Mucosa of rectum (tissue), 2 donors: Measurements from ENCODE around the gene SRSF9.

Source experiments
- H3K27ac ChIP-seq, 2 donors: one replicate each; pipeline ENCODE4 v1.7.0; 2013; ENCODE audit warnings: inconsistent platforms in 2 of 2, low read depth in 2 of 2, low read length in 2 of 2
- H3K27me3 ChIP-seq, 2 donors: one replicate each; pipeline ENCODE4 v1.7.0; 2013; ENCODE audit warnings: low read length in 2 of 2; ENCODE audit not compliant: control insufficient read depth in 2 of 2, insufficient read depth in 2 of 2
- H3K36me3 ChIP-seq, 2 donors: one replicate each; pipeline ENCODE4 v1.7.0; 2013; ENCODE audit warnings: low read length in 2 of 2; ENCODE audit not compliant: control insufficient read depth in 2 of 2, insufficient read depth in 2 of 2
- H3K4me1 ChIP-seq, 2 donors: one replicate each; pipeline ENCODE4 v1.7.0; 2013; ENCODE audit warnings: low read length in 2 of 2, mild to moderate bottlenecking in 1 of 2; ENCODE audit not compliant: control insufficient read depth in 2 of 2, insufficient read depth in 2 of 2
- H3K4me3 ChIP-seq, 2 donors: one replicate each; pipeline ENCODE4 v1.7.0; 2013; ENCODE audit warnings: low read length in 2 of 2
- H3K9ac ChIP-seq, 2 donors: one replicate each; pipeline ENCODE4 v1.7.0; 2013; ENCODE audit warnings: low read length in 2 of 2, low read depth in 1 of 2, mild to moderate bottlenecking in 1 of 2
- H3K9me3 ChIP-seq, 2 donors: one replicate each; pipeline ENCODE4 v1.7.0; 2013; ENCODE audit warnings: low read length in 2 of 2; ENCODE audit not compliant: control insufficient read depth in 2 of 2
- donor health status: healthy.
- donor health status: Normal muscosa, but diverticular disease.

SRSF9 gene

DNA sequence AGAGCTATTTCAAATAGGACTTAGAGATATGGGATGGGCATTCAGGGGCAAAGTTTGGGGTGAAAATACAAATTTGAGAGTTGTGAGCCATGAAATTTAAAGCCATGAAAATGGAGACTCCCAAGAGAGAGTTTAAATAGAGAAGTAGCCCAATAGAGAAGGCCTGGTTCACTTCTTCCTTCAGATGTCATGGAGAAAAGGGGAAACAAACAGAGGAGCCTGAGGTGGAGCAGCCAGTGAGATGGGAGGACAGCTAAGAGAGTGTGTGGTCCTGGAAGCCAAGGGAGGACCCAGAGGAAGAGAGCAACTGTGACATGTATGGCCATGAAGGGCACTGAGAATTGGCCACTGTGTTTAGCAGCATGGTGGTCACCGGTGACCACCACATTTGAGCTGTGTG is 14.1 kb upstream of the SRSF9 start:
- Histone ChIP-seq H3K9me3 (no peaks in the 10 kb centered on the region), H3K4me3 (no peak overlapping the region), H3K27me3 (no peaks in the 10 kb centered on the region), H3K27ac (no peak overlapping the region), H3K4me1 (peaks cover 0 to 2% of the 10 kb centered on the region in 2 donors), H3K9ac (no peak overlapping the region), H3K36me3 (no peaks in the 10 kb centered on the region)

DNA sequence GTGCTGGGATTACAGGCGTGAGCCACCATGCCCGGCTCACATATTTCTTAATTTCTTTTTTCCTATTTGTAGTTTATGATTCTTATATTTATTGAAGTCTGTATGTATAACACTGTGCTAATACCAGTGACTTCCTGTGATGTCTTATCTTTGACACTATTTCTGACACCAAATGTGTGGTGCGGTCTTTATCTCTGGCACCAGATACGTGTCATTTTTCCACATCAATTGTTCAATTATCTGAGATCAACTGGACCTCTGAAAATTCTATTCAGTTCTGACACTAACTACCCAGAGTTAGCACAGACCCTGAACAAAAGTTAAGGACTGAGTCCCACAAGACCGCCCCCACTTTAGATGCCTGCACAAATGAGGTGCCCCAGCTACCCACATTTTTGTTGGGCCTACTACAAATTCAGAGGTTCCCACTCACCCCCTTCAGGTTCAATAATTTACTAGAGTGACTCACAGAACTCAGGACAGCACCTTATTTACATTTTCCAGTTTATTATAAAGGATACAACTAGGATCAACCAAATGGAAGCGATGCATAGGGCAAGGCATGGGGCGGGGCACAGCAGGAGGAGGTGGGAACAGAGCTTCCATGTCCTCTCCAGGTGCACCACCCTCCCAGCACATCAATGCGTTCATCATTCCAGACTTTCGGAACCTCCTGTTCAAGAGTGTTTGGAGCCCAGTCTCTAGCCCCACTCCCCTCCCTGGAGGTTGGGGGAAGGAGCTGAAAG is 11.6 kb upstream of the SRSF9 start:
- H3K27me3 ChIP-seq: no peaks in the 10 kb centered on the region
- H3K9me3 ChIP-seq: no peaks in the 10 kb centered on the region
- no peak overlapping the region for H3K9ac ChIP-seq
- no peaks in the 10 kb centered on the region for H3K36me3 ChIP-seq
- peaks cover 0 to 2% of the 10 kb centered on the region in 2 donors for H3K4me1 ChIP-seq
- no peak overlapping the region for H3K27ac ChIP-seq
- H3K4me3 ChIP-seq: no peak overlapping the region

DNA sequence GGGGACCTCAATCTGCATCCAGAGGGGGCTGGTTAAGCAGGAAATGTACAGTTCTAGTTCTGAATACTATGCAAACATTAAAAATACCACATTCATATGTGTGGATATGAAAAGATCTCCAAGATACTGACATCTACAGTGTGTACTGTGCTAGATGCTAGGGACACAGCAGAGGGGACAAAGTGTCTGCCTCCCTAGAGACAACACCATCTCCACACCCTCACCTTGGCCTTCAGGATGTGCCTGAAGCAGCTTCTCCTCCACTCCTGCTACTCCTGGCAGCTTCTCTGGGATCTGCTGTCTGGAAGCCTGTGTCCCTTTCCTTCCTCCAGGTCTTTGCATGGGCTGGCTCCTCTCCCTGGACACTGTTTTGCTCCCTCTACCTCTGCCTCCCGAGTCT is 10.7 kb upstream of the SRSF9 start:
- Histone ChIP-seq H3K9me3 (no peaks in the 10 kb centered on the region), H3K4me3 (no peak overlapping the region), H3K27me3 (no peaks in the 10 kb centered on the region), H3K9ac (no peak overlapping the region), H3K4me1 (peaks cover 0 to 2% of the 10 kb centered on the region in 2 donors), H3K36me3 (no peaks in the 10 kb centered on the region), H3K27ac (no peak overlapping the region)

DNA sequence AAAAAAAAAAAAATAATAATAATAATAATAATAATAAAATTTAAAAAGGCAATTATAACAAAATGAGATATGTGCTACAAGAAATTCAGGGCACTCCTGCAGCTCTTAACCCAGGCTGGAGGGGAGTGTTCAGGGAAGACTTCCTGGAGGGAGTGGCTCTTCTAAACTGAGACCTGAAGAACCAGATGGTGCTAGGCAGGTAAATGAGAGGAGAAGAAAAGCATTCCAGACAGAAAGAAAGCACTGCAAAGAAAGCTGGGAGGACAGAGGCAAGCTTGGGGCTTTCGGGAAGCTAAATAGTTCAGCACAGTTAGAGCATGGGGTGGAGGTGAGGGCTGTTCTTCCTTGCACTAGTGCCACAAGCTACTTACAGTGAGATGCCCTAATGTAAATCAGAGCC is 9.9 kb upstream of the SRSF9 start:
- Histone ChIP-seq H3K36me3 (no peaks in the 10 kb centered on the region), H3K4me3 (no peak overlapping the region), H3K27ac (no peak overlapping the region), H3K9me3 (no peaks in the 10 kb centered on the region), H3K4me1 (peaks cover 0 to 2% of the 10 kb centered on the region in 2 donors), H3K27me3 (no peaks in the 10 kb centered on the region), H3K9ac (no peak overlapping the region)

DNA sequence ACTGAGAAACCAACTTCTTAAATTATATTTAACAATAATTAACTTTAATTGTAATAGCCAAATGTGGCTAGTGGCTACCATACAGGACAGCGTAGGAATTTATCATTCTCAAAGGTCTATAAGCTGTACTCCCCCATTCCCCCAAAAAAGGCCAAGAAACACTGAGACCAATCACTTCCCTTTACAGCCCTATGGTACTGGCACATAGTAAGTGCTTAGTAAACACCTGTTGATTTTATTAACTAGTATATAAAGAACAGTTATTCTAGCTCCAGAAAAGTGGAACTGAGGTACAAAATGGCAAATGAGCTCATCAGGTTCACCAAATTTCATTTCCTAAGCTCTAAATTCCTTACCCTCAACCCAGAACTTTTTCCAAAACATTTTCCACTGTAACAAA is 6.1 kb upstream of the SRSF9 start:
- no peaks in the 10 kb centered on the region for H3K36me3 ChIP-seq

DNA sequence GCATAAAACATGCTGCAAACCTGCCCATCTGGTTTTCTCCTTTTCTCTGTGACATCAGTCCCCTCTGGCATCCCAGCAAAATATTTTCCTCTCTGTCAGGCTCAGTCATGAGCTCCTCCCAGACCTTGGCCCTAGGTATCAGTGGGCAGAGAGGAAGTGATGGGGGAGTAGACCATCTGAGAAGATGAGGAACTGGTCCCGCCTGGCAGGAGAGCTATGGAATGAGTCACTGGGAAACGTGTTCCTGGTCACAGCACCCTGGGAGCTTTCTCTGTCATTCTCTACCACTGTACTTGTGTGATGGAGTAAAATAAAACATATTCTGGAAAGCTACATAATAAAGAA is 5.0 kb upstream of the SRSF9 start:
- H3K9ac ChIP-seq: no peak overlapping the region
- no peaks in the 10 kb centered on the region for H3K27me3 ChIP-seq
- no peak overlapping the region for H3K4me3 ChIP-seq
- H3K27ac ChIP-seq: no peak overlapping the region
- H3K9me3 ChIP-seq: no peaks in the 10 kb centered on the region
- peaks cover 7% of the 10 kb centered on the region in 2 donors for H3K4me1 ChIP-seq
- H3K36me3 ChIP-seq: no peaks in the 10 kb centered on the region

More for the DNA sequence above, 6.1 kb upstream of the SRSF9 start:
- Histone ChIP-seq H3K27ac (no peak overlapping the region), H3K9me3 (no peaks in the 10 kb centered on the region), H3K4me1 (no peaks in the 10 kb centered on the region), H3K27me3 (no peaks in the 10 kb centered on the region), H3K4me3 (no peak overlapping the region), H3K9ac (no peak overlapping the region)

DNA sequence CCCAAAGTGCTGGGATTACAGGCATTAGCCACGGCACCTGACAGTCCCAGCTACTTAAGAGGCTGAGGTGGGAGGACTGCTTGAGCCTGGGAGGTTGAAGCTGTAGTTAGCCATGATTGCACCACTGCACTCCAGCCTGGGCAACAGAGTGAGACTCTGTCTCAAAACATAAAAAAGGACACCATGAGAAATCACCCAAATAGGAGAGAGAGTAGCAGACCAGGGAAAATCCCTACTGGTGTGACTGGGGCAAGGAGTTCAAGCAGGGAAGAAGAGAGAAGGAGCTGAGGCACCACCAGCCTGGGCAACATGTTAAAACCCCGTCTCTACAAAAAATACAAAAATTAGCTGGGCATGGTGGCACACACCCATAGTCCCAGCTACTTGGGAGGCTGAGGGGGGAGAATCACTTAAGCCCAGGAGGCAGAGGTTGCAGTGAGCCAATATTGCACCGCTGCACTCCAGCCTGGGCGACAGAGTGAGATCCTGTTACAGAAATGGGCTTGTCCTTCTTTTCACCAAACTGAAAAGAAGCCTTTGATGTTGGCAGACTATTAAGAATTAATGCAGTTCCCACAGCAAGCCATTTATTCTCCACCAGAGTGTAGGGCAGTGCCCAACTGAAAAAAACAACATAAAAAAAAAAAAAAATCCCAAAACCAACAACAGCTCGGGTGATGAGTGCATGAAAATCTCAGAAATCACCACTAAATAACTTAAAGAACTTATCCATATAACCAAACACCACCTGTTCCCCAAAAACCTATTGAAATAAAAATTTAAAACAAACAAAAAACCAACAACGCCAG is 4.5 kb upstream of the SRSF9 start:
- Histone ChIP-seq H3K9me3 (no peaks in the 10 kb centered on the region), H3K36me3 (no peaks in the 10 kb centered on the region), H3K4me3 (no peak overlapping the region), H3K27me3 (no peaks in the 10 kb centered on the region), H3K27ac (no peak overlapping the region), H3K4me1 (peaks cover 7% of the 10 kb centered on the region in 2 donors), H3K9ac (no peak overlapping the region)

DNA sequence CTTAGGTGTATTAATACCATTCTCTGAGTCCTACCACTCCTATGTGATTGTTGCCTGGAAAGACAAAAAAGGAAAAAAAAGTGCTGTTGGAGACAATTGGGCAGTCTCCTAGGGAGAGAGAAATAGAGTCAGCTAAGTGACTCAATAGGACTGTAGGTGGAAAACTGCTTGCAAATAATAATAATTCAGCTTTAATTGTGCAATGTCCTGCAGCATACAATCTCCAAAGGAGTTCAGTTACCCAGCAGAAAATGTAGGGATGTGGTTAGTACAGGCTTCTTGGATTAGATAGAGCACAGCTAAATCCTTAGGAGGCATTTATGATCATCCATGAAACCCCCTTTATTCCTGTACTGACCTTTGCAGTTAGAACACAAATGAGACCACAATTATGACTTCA is 3.0 kb upstream of the SRSF9 start:
- Histone ChIP-seq H3K9ac (no peak overlapping the region), H3K9me3 (no peaks in the 10 kb centered on the region), H3K27me3 (no peaks in the 10 kb centered on the region), H3K27ac (no peak overlapping the region), H3K4me3 (no peak overlapping the region), H3K36me3 (peaks cover 0 to 1% of the 10 kb centered on the region in 2 donors), H3K4me1 (peaks cover 11 to 14% of the 10 kb centered on the region in 2 donors)

DNA sequence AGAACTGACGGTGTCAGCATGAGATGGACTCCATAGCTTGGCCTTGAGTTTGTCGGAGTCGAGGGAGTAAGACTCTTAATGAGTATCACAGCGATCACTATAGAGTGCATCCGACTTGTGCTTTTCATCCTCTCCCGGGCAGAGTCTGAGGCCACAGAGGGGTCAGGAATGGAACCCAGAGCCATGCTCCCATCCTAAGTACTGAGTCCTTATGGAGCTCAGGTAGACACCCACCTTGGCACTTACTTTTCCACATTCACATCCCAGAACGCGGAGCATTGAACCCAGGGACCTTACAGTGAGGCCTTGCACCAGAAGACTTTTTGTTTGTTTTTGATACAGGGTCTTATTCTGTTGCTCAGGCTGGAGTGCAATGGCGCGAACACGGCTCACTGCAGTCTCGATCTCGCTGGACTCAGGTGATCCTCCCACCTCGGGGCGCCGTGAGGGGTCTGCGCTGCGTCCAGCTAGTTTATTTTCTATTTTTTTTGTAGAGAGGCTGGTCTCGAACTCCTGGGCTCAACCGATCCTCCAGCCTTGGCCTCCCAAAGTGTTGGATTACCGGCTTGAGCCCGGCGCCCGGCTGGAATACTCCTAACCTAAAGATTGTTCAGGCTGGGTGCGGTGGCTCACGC is 719 bp upstream of the SRSF9 start:
- Histone ChIP-seq H3K27me3 (no peaks in the 10 kb centered on the region), H3K4me3 (peak overlapping the region; percentile 85 to 94), H3K9me3 (no peaks in the 10 kb centered on the region), H3K36me3 (peaks cover 3 to 7% of the 10 kb centered on the region in 2 donors), H3K27ac (peak overlapping the region; percentile 86 to 88), H3K4me1 (peaks cover 11 to 17% of the 10 kb centered on the region in 2 donors), H3K9ac (peak overlapping the region; percentile 66 to 93)

DNA sequence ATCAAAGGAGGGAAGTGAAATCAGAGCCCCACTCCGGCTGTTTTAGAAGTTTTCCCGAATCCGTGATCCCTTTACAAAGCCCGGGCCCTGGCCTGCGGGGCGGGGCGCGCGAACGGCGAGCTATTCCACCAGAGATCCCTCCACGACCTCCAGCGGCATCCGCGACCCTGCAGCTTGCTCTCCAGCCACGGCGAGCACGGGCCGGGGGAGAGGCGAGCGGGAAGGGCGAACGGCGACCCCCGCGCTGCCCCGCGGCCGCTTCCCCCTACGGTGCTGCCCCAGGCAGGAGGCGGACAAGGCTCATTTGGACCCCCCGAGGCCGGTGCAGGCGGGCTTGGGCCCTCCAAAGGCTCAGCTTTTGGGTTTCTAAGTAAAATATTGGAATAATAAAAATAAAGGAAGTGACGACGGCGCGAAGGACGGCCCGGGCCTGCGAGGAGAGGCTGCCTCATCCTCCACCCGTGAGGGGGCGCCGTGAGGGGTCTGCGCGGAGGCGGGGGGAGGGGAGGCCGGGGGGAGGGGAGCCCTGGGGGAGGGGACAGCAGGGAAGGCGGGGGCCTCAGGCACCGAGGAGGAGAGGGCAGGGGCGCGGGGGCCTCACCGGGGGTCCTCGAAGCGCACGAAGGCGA is 613 bp downstream of the SRSF9 start:
- H3K27ac ChIP-seq: peak overlapping the region; percentile 86 to 88
- peak overlapping the region; percentile 79 to 93 for H3K9ac ChIP-seq
- no peaks in the 10 kb centered on the region for H3K9me3 ChIP-seq
- H3K4me3 ChIP-seq: peak overlapping the region; percentile 85 to 94
- H3K27me3 ChIP-seq: no peaks in the 10 kb centered on the region
- H3K36me3 ChIP-seq: peaks cover 15 to 20% of the 10 kb centered on the region in 2 donors
- H3K4me1 ChIP-seq: peaks cover 11 to 17% of the 10 kb centered on the region in 2 donors
